NCI-H1417 treated with DMSO at 0.1 percent for 48 hours (cell line): ENCODE results near the gene SNRK.

Source experiments
- DNase-seq: peaks from one replicate; lab custom pipeline; 2025; lab: John Stamatoyannopoulos, UW

SNRK gene

GRCh38 chr3:43372007-43372740 is 85.8 kb downstream of the SNRK start:
- no peak for DNase-seq

GRCh38 chr3:43372809-43373559 is 86.6 kb downstream of the SNRK start:
- no peak for DNase-seq

GRCh38 chr3:43373560-43373928 is 87.2 kb downstream of the SNRK start:
- no peak for DNase-seq

- DNase-seq: no peak
These were observed 92.0 kb downstream of the SNRK start for GRCh38 chr3:43378066-43378935.

DNA sequence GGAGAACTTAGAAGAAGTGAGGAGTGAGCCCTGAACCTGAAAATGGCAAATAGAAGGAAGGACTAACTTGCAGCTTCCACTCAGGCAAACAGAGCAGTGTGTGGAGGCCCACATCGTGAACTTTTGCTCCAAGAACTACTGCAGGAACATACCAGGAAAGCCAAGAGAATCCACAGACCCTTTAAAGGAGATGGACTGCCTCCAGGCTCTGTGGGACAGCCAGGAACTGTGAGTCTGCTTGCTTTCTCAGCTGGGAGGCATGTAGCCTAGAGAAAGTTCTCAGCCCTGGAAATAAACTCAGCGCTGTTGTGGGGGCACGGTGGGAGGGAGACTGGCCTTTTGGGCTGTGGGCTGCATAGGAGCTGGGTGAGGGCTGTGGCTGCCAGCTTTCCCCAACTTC is 93.0 kb downstream of the SNRK start:
- no peak for DNase-seq

- no peak for DNase-seq
These were observed 101.8 kb downstream of the SNRK start for GRCh38 chr3:43388175-43388574.

GRCh38 chr3:43388915-43389314 is 102.6 kb downstream of the SNRK start:
- DNase-seq: no peak

GRCh38 chr3:43389388-43390254 is 103.3 kb downstream of the SNRK start:
- no peak for DNase-seq

GRCh38 chr3:43390255-43390588 is 103.9 kb downstream of the SNRK start:
- no peak for DNase-seq

GRCh38 chr3:43391621-43392020 is 105.3 kb downstream of the SNRK start:
- no peak for DNase-seq

DNA sequence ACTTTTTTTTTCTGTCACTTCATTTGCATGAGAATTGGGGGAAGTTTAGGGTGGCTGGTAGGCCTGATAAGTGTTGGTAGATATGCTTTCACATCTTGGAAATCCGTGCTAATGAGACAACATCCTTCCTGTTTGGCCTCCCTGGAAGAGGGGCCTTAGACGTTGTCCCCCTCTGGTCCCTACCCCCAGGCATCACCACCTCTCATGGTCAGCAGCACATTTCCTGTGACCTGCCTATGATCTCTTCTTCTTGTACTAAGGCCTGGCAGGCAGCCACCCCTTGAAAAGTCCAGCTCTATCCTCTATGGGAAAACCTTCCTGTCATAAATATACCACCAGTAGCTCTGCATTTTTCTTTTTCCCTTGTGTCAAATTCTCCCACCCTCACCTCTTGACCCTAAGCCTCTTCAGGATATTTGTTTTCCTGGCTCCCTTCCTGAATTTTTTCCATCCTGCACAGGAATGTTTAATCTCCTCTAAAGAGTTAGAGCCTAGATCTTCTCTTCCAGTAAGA is 107.8 kb downstream of the SNRK start:
- DNase-seq: no peak

DNA sequence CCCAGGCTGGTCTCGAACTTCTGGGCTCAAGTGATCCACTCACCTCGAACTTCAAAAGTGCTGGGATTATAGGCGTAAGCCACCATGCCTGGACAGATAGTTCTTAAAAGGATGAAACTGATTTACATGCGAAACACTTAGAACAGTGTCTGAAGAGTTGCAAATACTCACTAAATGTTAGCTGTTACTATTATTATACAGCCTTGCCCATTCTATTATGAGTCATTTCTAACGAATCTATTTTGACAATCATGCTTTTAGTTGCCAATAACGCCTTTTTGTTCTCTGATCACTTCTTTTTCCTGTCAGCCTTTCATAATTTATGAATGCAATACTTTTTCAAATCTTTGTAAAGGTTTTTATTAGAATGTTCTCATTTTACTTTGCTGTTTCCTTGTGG is 112.7 kb downstream of the SNRK start:
- no peak for DNase-seq

DNA sequence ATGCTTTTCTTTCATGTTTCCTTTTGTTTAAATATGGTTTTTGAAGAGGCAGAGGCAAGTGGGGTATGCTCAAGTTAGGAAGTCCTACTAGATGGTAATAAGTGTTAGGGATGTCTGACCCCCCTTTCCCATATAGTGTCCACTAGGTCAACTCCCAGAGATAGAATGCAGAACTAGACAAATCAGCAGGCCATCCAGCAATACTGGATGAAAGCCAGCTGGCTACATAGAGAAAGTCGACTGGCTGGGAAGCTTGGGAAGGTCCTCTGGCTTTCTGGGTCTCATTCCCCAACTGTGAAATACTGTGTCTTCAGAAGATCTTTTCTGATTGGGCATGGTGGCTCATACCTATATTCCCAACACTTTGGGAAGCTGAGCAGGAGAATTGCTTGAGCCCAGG is 113.8 kb downstream of the SNRK start:
- DNase-seq: no peak
